GM21717 (cell line): ENCODE measurements around the gene SDR9C7.
"Not testable (repeated sequence)": the region's sequence is repeated elsewhere in the genome, so short reads cannot be mapped to it uniquely, and the experiment has no call there.

Experiments used
- ATAC-seq: cut with Tn5 transposase; IDR thresholded peaks from one replicate; pipeline ENCODE4 v1.9.1; 2021; ENCODE audit warnings: mild to moderate bottlenecking, moderate library complexity; ENCODE audit not compliant: unreplicated experiment

The SDR9C7 gene

GRCh38 chr12:56933826-56934625, at the start of gene SDR9C7:
SDR9C7 (minus strand) TSS chr12:56934408; CDS start chr12:56934261, 147 bp downstream.
- ATAC-seq = no peak

- no peak for ATAC-seq
Observed at GRCh38 chr12:56983386-56983785, 49.2 kb upstream of the SDR9C7 start.

DNA sequence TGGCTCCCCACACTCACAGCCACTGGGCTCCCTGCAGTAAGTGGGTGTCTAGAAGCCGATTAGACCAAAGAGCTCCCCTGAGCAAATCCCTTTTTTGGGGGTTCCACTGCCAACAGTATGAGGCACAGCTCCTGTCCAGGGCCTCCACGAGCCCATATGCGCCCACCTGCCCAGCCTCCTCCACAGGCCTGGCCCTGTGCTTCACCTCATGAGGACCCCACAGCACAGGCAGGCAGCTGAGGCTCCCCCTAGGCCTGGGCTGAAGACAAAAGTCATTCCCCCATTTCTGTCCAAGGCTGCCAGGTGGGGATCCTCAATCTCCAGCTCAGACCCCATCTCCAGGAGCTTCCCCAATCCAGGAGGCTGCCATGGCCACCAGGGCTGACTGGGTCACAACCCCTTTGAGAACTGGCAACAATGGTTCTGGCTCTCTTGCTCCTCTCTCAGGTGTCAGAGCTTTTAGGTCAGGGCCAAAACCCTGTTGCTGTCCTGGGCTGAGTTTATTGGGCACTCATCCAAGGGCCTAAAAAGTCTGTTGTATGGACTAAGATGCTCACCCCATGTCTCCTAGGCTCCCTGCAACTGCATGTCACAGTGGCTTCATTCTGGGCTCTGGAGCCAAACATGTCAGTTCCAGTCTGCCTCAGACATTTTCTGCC, 48.5 kb upstream of the SDR9C7 start:
- ATAC-seq = not testable (repeated sequence)

DNA sequence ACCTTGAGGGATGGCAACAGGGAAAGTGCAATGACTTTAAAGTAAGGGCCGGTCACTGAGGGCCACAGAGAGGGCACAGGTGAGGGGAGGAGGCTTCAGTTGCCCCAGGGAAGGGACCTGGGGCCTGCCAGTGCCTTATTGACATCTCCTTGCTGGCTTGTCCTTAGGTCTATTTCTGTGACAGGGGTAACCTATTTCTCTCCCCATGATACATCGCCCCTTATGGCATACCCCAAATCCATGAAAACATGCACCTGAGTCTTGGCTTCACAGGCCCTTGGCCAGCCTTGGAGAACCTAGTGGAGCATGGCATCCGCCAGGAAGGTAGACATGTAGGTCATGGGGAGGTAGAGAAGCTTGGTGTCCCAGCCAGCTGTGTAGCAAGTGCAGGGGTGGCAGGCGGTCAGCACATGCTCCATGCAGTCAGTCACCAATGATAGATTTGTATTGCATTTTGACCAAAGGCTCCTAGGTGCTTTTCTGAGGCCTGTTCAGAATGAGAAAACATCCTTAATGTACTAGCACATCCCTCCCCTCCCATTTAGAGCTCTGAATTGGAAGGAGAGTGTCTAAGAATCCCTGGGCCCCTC, 46.8 kb upstream of the SDR9C7 start:
- no peak for ATAC-seq

DNA sequence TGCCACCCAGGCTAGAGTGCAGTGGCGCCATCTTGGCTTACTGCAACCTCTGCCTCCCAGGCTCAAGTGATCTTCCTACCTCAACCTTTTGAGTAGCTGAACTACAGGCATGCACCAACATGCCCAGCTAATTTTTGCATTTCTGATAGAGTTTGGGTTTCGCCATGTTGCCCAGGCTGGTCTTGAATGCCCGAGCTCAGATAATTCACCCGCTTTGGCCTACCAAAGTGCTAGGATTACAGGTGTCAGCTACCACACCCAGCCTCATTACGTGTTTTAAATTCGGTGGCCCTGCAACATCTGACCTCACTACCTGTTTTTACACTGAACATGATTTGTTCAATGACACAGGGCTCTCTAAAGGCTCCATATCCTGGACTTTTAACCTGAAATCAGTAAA, 46.1 kb upstream of the SDR9C7 start:
- no peak for ATAC-seq

GRCh38 chr12:56979628-56980027, 45.4 kb upstream of the SDR9C7 start:
- ATAC-seq = no peak

- ATAC-seq = no peak
Observed at GRCh38 chr12:56978397-56979138, 44.4 kb upstream of the SDR9C7 start.

- ATAC-seq = not testable (repeated sequence)
Observed at GRCh38 chr12:56977361-56977760, 43.2 kb upstream of the SDR9C7 start.

- not testable (repeated sequence) for ATAC-seq
Observed at GRCh38 chr12:56974224-56974623, 40.0 kb upstream of the SDR9C7 start.

GRCh38 chr12:56968910-56969309, 34.7 kb upstream of the SDR9C7 start:
- ATAC-seq = not testable (repeated sequence)

DNA sequence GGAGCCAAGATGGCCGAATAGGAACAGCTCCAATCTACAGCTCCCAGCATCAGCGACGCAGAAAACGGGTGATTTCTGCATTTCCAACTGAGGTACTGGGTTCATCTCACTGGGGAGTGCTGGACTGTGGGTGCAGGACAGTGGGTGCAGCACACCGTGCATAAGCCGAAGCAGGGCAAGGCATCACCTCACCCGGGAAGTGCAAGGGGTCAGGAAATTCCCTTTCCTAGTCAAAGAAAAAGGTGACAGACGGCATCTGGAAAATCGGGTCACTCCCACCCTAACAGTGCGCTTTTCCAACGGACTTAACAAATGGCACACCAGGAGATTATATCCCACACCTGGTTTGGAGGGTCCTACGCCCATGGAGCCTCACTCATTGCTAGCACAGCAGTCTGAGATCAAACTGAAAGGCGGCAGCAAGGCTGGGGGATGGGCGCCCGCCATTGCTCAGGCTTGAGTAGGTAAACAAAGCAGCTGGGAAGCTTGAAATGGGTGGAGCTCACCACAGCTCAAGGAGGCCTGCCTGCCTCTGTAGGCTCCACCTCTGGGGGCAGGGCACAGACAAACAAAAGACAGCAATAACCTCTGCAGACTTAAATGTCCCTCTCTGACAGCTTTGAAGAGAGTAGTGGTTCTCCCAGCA, 31.9 kb upstream of the SDR9C7 start:
- not testable (repeated sequence) for ATAC-seq

DNA sequence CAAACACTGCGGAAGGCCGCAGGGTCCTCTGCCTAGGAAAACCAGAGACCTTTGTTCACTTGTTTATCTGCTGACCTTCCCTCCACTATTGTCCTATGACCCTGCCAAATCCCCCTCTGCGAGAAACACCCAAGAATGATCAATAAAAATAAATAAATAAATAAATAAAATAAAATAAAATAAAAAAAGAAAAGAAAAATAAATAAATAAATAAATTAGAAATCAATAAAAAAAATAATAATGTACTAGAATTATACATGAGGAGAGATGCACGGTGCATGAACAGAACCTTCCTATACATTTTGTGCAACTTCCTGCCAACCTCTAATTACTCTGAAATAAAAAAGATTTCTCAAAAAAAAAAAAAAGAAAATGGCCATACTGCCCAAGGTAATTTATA, 30.9 kb upstream of the SDR9C7 start:
- not testable (repeated sequence) for ATAC-seq

- not testable (repeated sequence) for ATAC-seq
Observed at GRCh38 chr12:56963557-56963956, 29.3 kb upstream of the SDR9C7 start.

- ATAC-seq = not testable (repeated sequence)
Observed at GRCh38 chr12:56962247-56962646, 28.0 kb upstream of the SDR9C7 start.

- ATAC-seq = no peak
Observed at GRCh38 chr12:56958422-56958821, 24.2 kb upstream of the SDR9C7 start.

DNA sequence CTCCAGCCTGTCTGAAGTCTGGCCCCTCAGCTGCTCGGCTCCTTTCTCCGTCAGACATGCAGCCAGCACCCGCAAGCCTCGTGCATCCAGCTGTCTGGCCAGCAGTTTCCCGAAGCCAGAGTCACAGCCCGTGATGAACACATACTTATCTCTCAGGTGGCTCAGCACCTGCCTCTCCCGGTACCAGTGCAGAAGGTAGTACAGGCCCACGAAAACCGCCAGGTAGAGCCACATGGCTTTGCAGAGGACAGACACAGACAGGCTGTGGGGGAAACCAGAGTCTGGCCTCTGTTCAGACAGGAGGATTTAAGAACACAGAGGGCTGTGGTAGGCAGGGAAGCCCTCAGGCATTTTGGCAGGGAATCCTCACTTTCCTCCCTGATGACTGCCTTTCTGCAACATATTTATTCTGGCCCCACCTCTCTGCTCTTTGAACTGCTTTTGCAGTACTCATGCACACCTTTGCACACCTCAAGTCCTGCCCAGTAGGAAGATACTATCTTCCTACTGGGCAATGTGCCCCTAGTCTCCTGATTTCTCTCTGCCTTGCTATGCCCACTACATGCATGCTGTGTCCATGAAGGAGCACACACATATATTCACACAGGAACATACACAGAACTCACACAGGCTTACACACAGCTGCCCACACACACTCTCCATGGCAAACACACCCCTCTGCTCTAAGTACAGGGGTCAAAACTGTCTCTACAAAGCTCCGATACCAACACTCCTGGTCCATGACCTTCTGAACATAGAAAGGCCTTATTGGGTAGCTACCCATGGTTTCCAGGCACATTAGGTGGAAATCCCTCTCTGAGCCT, 23.2 kb upstream of the SDR9C7 start, which contains the start of gene RDH16:
TSS of gene RDH16 (minus strand) at position 380 of the 824 bp plus-strand sequence. CDS start at position 234, 146 bp downstream.
- ATAC-seq = no peak

DNA sequence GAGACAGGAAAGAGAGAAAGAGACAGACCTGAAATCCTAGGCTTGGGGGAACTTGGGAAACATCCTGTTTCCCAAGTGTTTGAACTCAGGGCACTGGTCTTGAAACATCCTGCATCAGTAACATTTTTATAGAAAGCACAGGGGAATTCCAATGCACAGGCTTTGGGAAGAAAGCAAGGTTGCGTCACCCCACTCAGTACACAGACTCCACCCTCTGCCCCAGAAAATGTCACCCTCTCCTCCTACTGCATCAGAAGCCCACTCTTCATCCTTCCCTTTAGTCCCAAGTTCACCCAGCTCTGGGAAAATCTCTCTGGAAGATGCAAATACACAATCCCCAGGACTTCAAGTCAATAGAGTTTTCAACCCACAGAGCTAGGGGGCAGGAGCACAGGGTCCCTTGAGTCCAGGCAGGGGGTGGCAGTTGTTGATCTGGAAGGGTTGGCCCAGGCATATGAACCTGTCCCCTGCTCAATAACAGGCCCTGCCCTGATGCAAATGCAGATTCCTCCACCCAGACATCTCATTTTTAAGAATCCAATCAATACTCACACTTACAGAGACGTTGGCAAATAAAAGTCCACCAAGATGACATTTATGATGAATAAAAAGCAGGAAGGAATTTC, 21.5 kb upstream of the SDR9C7 start:
- ATAC-seq = no peak

- ATAC-seq = no peak
Observed at GRCh38 chr12:56954958-56955355, 20.7 kb upstream of the SDR9C7 start.
